Cardiac muscle cell (in vitro differentiated cells and primary cell): Measurements from ENCODE around the gene ADCK1. TPM values are rescaled to one million over a fixed set of nuclear protein-coding genes. Genes with fewer than 3 reads are reported as not detected.
"Not testable (repeated sequence)": the region's sequence is repeated elsewhere in the genome, so short reads cannot be mapped to it uniquely, and the experiment has no call there.

Experiments used
- DNase-seq, 2 donors: peaks; one replicate each; pipeline versions ENCODE4 v3.0.0 to v3.0.0-alpha.2; 2010 to 2017; ENCODE audit warnings: low read depth in 1 of 2, low spot score in 1 of 2
- H3K27ac ChIP-seq: fragments of 200-600 bp; sonication (generic); 2 replicates; pipeline ENCODE4 v1.5.1; 2016
- H3K27me3 ChIP-seq: fragments of 200-600 bp; sonication (generic); 2 replicates; pipeline ENCODE4 v1.6.0; 2016; ENCODE audit warnings: control low read depth
- H3K36me3 ChIP-seq: fragments of 200-600 bp; sonication (generic); 2 replicates; pipeline ENCODE4 v1.5.1; 2016; ENCODE audit warnings: control low read depth
- H3K4me1 ChIP-seq: fragments of 200-600 bp; sonication (generic); 2 replicates; pipeline ENCODE4 v1.8.1; 2017; ENCODE audit warnings: low read depth, mild to moderate bottlenecking, mixed run types
- H3K4me3 ChIP-seq: fragments of 200-600 bp; sonication (generic); 2 replicates; pipeline ENCODE4 v1.5.1; 2016; ENCODE audit warnings: mild to moderate bottlenecking
- H3K9me3 ChIP-seq: fragments of 200-600 bp; sonication (generic); 2 replicates; pipeline ENCODE4 v1.5.1; 2017; ENCODE audit warnings: low read depth, mild to moderate bottlenecking, control low read depth
- polyA plus RNA-seq: library from polyadenylated mRNA; unstranded; fragments of >200 nt; fragmentation: Nextera tagmentation; extraction: Ambion mirVana; gene quantifications from 2 replicates; pipeline ENCODE4 v1.2.1, GENCODE V29; 2016
- total RNA-seq: library from RNA; depleted of rRNA; stranded (reverse); fragments of >200 nt; gene quantifications from 2 replicates; pipeline ENCODE4 v1.2.3, GENCODE V29; 2016
- TF ChIP-seq, protein P1 (sequence below): IDR thresholded peaks from 2 replicates; pipeline ENCODE4 v1.5.1; 2012; ENCODE audit warnings: low read depth, mild to moderate bottlenecking, low read length

ADCK1 gene
- total and polyA plus RNA-seq, 2 experiments from 2014 or later, result 12.2 to 20.6 TPM

- Histone ChIP-seq H3K9me3 (no peaks in the 10 kb centered on the region), H3K27me3 (no peaks in the 10 kb centered on the region), H3K27ac (no peak overlapping the region), H3K4me1 (no peaks in the 10 kb centered on the region), H3K4me3 (no peak overlapping the region), H3K36me3 (no peaks in the 10 kb centered on the region)
- TF ChIP-seq, protein P1, sequence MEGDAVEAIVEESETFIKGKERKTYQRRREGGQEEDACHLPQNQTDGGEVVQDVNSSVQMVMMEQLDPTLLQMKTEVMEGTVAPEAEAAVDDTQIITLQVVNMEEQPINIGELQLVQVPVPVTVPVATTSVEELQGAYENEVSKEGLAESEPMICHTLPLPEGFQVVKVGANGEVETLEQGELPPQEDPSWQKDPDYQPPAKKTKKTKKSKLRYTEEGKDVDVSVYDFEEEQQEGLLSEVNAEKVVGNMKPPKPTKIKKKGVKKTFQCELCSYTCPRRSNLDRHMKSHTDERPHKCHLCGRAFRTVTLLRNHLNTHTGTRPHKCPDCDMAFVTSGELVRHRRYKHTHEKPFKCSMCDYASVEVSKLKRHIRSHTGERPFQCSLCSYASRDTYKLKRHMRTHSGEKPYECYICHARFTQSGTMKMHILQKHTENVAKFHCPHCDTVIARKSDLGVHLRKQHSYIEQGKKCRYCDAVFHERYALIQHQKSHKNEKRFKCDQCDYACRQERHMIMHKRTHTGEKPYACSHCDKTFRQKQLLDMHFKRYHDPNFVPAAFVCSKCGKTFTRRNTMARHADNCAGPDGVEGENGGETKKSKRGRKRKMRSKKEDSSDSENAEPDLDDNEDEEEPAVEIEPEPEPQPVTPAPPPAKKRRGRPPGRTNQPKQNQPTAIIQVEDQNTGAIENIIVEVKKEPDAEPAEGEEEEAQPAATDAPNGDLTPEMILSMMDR, result no peak
- no peak for DNase-seq
Measured at GRCh38 chr14:77909911-77910310, 110.0 kb downstream of the ADCK1 start.

DNA sequence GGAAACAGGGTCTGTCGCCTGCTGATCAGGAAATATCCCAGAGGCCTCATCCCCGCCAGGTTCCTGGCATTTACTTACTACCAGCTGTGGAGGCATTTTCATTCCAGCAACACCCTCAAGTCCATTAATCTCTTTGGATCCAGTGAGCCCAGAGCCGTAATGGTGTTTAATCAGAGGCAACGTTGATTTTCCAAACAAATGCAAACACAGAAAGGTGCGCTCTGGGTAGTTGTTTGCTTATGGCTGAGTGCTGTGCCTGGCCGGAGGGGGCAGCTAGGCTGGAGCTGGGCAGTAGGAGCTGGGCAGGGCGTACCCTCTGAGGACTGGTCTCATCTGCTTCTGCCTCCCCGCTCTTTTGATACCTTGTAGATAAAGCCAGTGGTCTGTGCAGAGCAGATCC is 110.6 kb downstream of the ADCK1 start:
- Histone ChIP-seq H3K27me3 (no peaks in the 10 kb centered on the region), H3K36me3 (no peaks in the 10 kb centered on the region), H3K27ac (no peak overlapping the region), H3K9me3 (no peaks in the 10 kb centered on the region), H3K4me1 (no peaks in the 10 kb centered on the region), H3K4me3 (no peak overlapping the region)
- TF ChIP-seq, protein P1, result no peak
- no peak for DNase-seq

DNA sequence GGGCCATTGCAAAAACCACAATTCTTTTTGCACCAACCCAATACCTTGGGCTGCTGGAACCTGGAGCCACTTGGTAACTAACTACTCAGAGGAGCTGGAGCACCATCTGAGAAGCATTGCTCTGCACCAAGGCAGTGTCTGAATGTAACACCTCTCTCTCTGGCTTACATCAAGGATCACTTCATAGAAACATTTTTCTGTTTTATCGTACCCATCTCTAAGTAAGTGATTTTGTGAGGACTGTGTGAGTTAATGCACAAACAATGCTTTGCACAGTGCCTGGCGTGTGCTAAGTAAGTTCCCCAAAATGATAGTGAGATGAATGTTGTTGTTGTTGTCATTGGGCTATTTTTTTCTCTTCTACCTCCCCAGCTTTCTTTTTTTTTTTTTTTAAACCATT is 111.4 kb downstream of the ADCK1 start:
- Histone ChIP-seq H3K36me3 (no peaks in the 10 kb centered on the region), H3K4me1 (no peaks in the 10 kb centered on the region), H3K4me3 (no peak overlapping the region), H3K9me3 (no peaks in the 10 kb centered on the region), H3K27me3 (no peaks in the 10 kb centered on the region), H3K27ac (no peak overlapping the region)
- no peak for DNase-seq
- TF ChIP-seq, protein P1, result no peak

GRCh38 chr14:77912754-77913556 is 113.0 kb downstream of the ADCK1 start:
- H3K27ac ChIP-seq, result no peak overlapping the region
- H3K4me1 ChIP-seq, result no peaks in the 10 kb centered on the region
- no peaks in the 10 kb centered on the region for H3K27me3 ChIP-seq
- no peak for DNase-seq
- no peaks in the 10 kb centered on the region for H3K36me3 ChIP-seq
- TF ChIP-seq, protein P1, result no peak
- no peak overlapping the region for H3K4me3 ChIP-seq
- H3K9me3 ChIP-seq, result no peaks in the 10 kb centered on the region

- H3K4me1 ChIP-seq, result no peaks in the 10 kb centered on the region
- H3K4me3 ChIP-seq, result no peak overlapping the region
- no peaks in the 10 kb centered on the region for H3K9me3 ChIP-seq
- H3K27me3 ChIP-seq, result no peaks in the 10 kb centered on the region
- TF ChIP-seq, protein P1, result no peak
- DNase-seq, result no peak
- no peak overlapping the region for H3K27ac ChIP-seq
- no peaks in the 10 kb centered on the region for H3K36me3 ChIP-seq
Measured at GRCh38 chr14:77914073-77914721, 114.3 kb downstream of the ADCK1 start.

DNA sequence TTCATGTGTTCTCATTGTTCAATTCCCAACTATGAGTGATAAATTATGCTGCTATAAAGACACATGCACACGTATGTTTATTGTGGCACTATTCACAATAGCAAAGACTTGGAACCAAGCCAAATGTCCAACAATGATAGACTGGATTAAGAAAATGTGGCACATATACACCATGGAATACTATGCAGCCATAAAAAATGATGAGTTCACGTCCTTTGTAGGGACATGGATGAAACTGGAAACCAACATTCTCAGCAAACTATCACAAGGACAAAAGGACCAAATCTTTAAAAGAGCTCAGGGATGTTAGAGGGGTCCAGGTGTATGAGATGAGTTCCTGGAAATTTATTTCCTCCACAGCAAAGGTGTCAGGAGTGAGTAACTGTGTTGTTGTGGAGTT is 115.5 kb downstream of the ADCK1 start:
- not testable (repeated sequence) for H3K36me3 ChIP-seq, H3K9me3 ChIP-seq, H3K4me1 ChIP-seq, DNase-seq, H3K27me3 ChIP-seq, H3K27ac ChIP-seq, H3K4me3 ChIP-seq
